B cell (primary cell): ENCODE measurements around the gene EXOC3L2. TPM values are rescaled to one million over a fixed set of nuclear protein-coding genes. Genes with fewer than 3 reads are reported as not detected.

ENCODE experiments used
- ATAC-seq: fragments of 200-7000 bp; cut with Tn5 transposase; one replicate; pipeline ENCODE4 v1.10.0; 2021; ENCODE audit warnings: low read depth, mild to moderate bottlenecking, moderate number of reproducible peaks, moderate library complexity
- CTCF ChIA-PET: fragments of 350-600 bp; sonication (Branson Sonifier 250); formaldehyde crosslinking; loops from one replicate; lab custom pipeline; 2021; ENCODE audit warnings: antibody characterized with exemption, inconsistent platforms; lab: Charles Lee
- POLR2A ChIA-PET: fragments of 350-600 bp; sonication (Branson Sonifier 250); formaldehyde crosslinking; loops from one replicate; lab custom pipeline; 2021; ENCODE audit warnings: antibody characterized with exemption; lab: Charles Lee
- DNase-seq: peaks from one replicate; pipeline ENCODE4 v3.0.0; 2013
- H2AFZ ChIP-seq: 2 replicates; pipeline ENCODE4 v1.6.1; 2012; ENCODE audit warnings: mild to moderate bottlenecking, low read depth, low read length; ENCODE audit not compliant: insufficient read depth, poor library complexity, severe bottlenecking
- H3K27ac ChIP-seq, 2 donors: 1 replicate in 1 of 2; 2 replicates in 1 of 2; pipeline ENCODE4 v1.5.1; 2012 to 2013; ENCODE audit warnings: low read length in 2 of 2, mild to moderate bottlenecking in 2 of 2, moderate library complexity in 1 of 2
- H3K27me3 ChIP-seq, 4 experiments: fragments of 200-600 bp in 1 of 4; sonication (generic) in 1 of 4; replicated peaks in 1 of 4; 1 replicate in 2 of 4; 2 replicates in 2 of 4; pipeline versions ENCODE4 v1.6.1 to v1.7.0; 2013 to 2016; ENCODE audit warnings: low read length in 3 of 4, mild to moderate bottlenecking in 2 of 4, mixed read lengths in 1 of 4, moderate library complexity in 1 of 4; ENCODE audit not compliant: insufficient read depth in 4 of 4, control insufficient read depth in 3 of 4; ENCODE audit errors: control extremely low read depth in 1 of 4
- H3K36me3 ChIP-seq, 2 experiments: replicated peaks in 1 of 2; 1 replicate in 1 of 2; 2 replicates in 1 of 2; pipeline versions ENCODE4 v1.6.1 to v1.7.1; 2013; ENCODE audit warnings: low read length in 1 of 2; ENCODE audit not compliant: insufficient read depth in 2 of 2, control insufficient read depth in 1 of 2; ENCODE audit errors: control extremely low read depth in 1 of 2, extremely low read depth in 1 of 2
- H3K4me1 ChIP-seq, 2 donors: fragments of 200-600 bp in 1 of 2; sonication (generic) in 1 of 2; 1 replicate in 1 of 2; 2 replicates in 1 of 2; pipeline versions ENCODE4 v1.5.1 to v1.6.1; 2013 to 2017; ENCODE audit warnings: low read length in 2 of 2; ENCODE audit not compliant: control insufficient read depth in 2 of 2, insufficient read depth in 2 of 2
- H3K4me2 ChIP-seq: replicated peaks from 2 replicates; pipeline ENCODE3; 2012; ENCODE audit warnings: mild to moderate bottlenecking, low read depth, low read length; ENCODE audit not compliant: poor library complexity, severe bottlenecking
- H3K4me3 ChIP-seq, 5 experiments: fragments of 200-600 bp in 1 of 5; sonication (generic) in 1 of 5; 1 replicate in 3 of 5; 2 replicates in 2 of 5; pipeline versions ENCODE4 v1.5.1 to v1.7.0; 2011 to 2016; ENCODE audit warnings: low read length in 4 of 5, mild to moderate bottlenecking in 4 of 5, low read depth in 2 of 5, control low read depth in 1 of 5, moderate library complexity in 1 of 5; ENCODE audit not compliant: insufficient read depth in 1 of 5; ENCODE audit errors: control extremely low read depth in 1 of 5, extremely low read depth in 1 of 5
- H3K79me2 ChIP-seq: fragments of 200-600 bp; sonication (generic); one replicate; pipeline ENCODE4 v1.6.0; 2016; ENCODE audit warnings: low read length; ENCODE audit not compliant: control insufficient read depth, insufficient read depth
- H3K9ac ChIP-seq: fragments of 200-600 bp; sonication (generic); 2 replicates; pipeline ENCODE4 v1.6.1; 2017; ENCODE audit warnings: mild to moderate bottlenecking, low read length, moderate library complexity
- H3K9me3 ChIP-seq, 3 donors: one replicate each; pipeline versions ENCODE4 v1.6.1 to v1.7.1; 2013; ENCODE audit warnings: low read length in 2 of 3; ENCODE audit not compliant: control insufficient read depth in 2 of 3, insufficient read depth in 1 of 3; ENCODE audit errors: control extremely low read depth in 1 of 3
- H4K20me1 ChIP-seq: 2 replicates; pipeline ENCODE4 v1.6.0; 2012; ENCODE audit warnings: mild to moderate bottlenecking, low read length; ENCODE audit not compliant: insufficient read depth, control insufficient read depth, poor library complexity, severe bottlenecking
- H3K27ac Mint-ChIP-seq: one replicate; pipeline ENCODE4 v1.8.0; 2021; ENCODE audit warnings: mixed read lengths
- H3K27me3 Mint-ChIP-seq: one replicate; pipeline ENCODE4 v1.8.0; 2021; ENCODE audit warnings: mixed read lengths
- H3K4me1 Mint-ChIP-seq: one replicate; pipeline ENCODE4 v1.8.0; 2021; ENCODE audit warnings: mixed read lengths
- H3K4me3 Mint-ChIP-seq: one replicate; pipeline ENCODE4 v1.8.0; 2021; ENCODE audit warnings: mixed read lengths
- H3K9me3 Mint-ChIP-seq: one replicate; pipeline ENCODE4 v1.8.0; 2022; ENCODE audit warnings: mixed read lengths; ENCODE audit not compliant: insufficient read depth
- EZH2 ChIP-seq: IDR thresholded peaks from 2 replicates; pipeline ENCODE4 v1.6.1; 2012; ENCODE audit warnings: borderline replicate concordance, low read depth, mild to moderate bottlenecking, moderate library complexity, low read length; ENCODE audit not compliant: insufficient read depth, poor library complexity, severe bottlenecking
- WGBS: methylation state at CpG from one replicate; pipeline ENCODE4 v1.1.5; 2013; ENCODE audit warnings: missing lambda C conversion rate; ENCODE audit not compliant: insufficient coverage; 5-methylcytosine and 5-hydroxymethylcytosine counted together
- intact Hi-C: fragments of 100-400 bp; cut with micrococcal nuclease; formaldehyde crosslinking; loops from one replicate; pipeline ENCODE4 v1.10.0; 2022
- polyA plus RNA-seq: library from polyadenylated mRNA; depleted of rRNA; stranded (reverse); fragments of >200 nt; gene quantifications from 2 replicates; pipeline ENCODE4 v1.2.3, GENCODE V29; 2012
- total RNA-seq, 2 donors: library from RNA; stranded (reverse); fragments of 120-200 nt in 1 of 2; gene quantifications; 1 replicate in 1 of 2; 2 replicates in 1 of 2; pipeline versions ENCODE4 v1.2.3 to v1.2.4, GENCODE V29; 2013 to 2022
- TF ChIP-seq, protein P1 (sequence below): fragments of 200-600 bp; IDR thresholded peaks from one replicate; pipeline ENCODE4 v1.8.0; 2022; ENCODE audit warnings: antibody characterized with exemption, mild to moderate bottlenecking

The EXOC3L2 gene
- total and polyA plus RNA-seq, 2 donors (not counting 1 experiment from before 2014, with no cell fraction given): not detected

DNA sequence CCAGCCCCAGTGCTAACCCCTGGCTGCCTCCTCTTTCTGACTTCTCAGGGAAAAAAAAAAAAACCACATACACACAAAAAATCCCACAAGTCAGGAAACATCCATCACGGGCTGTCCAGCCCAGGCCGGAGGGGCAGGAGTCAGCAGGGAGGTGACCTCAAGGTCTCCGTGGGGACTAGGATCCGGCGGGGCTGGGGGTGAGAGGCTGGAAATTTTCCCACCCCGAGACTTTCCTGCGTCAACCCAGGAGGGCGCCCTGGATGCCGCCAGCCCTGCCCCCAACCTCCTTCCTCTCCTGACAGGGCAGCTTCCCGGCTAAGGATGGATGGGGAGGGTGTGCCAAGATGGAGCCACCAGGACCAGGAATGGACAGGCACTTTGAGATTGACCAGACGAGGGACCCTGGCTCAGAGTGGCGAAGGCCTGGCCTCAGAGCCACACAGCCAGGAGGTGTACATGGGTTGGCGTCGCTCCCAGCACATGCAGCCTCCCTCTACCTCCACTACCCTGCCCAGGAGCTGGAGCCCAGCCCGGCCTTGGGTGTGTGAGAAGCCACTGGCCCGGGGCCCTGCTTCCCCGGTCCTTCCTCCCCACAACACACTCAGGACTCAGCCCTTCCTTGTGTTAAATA lies 33.3 kb downstream of the EXOC3L2 start:
- CTCF ChIA-PET: interaction anchor here (0.7 kb wide), 1 partner anchor 297 kb away, joined by 3 read pairs; no protein-coding TSS in a partner anchor

DNA sequence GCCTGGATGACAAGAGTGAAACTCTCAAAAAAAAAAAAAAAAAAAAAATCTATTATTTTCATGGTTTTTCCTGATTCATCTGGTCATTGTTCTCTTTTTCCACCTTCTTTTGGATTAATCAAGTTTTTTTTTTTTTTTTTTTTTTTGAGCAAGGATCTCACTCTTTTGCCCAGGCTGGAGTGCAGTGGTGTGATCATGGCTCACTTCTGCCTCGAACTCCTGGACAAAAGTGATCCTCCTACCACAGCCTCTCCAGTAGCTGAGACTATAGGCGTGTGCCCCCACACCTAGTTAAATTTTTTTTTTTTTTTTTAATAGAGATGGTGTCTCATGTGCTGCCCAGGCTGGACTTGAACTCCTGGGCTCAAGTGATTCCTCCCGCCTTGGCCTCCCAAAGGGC lies 38.9 kb downstream of the EXOC3L2 start:
- Histone ChIP-seq H3K4me3 (no peak overlapping the region), H3K9me3 (peaks cover 0 to 18% (median 0%) of the 10 kb centered on the region in 3 donors), H3K4me2 (no peak overlapping the region), H3K27me3 (peaks cover 0 to 4% (median under 1%) of the 10 kb centered on the region in 4 experiments), H2AFZ (no peak overlapping the region), H3K9ac (no peak overlapping the region), H3K27ac (no peak overlapping the region), H3K79me2 (no peaks in the 10 kb centered on the region), H3K4me1 (no peaks in the 10 kb centered on the region), H4K20me1 (no peaks in the 10 kb centered on the region), H3K36me3 (no peaks in the 10 kb centered on the region)
- ATAC-seq (no peak), DNase-seq (no peak)
- ChIA-PET CTCF (no interaction called here), POLR2A (no interaction called here)
- no CpG with 5 or more reads among the region's 3 CpGs for WGBS
- Mint-ChIP-seq H3K27ac (no peak overlapping the region), H3K4me1 (no peaks in the 10 kb centered on the region), H3K9me3 (no peaks in the 10 kb centered on the region), H3K27me3 (peaks cover 6% of the 10 kb centered on the region), H3K4me3 (no peak overlapping the region)
- TF ChIP-seq, protein P1, sequence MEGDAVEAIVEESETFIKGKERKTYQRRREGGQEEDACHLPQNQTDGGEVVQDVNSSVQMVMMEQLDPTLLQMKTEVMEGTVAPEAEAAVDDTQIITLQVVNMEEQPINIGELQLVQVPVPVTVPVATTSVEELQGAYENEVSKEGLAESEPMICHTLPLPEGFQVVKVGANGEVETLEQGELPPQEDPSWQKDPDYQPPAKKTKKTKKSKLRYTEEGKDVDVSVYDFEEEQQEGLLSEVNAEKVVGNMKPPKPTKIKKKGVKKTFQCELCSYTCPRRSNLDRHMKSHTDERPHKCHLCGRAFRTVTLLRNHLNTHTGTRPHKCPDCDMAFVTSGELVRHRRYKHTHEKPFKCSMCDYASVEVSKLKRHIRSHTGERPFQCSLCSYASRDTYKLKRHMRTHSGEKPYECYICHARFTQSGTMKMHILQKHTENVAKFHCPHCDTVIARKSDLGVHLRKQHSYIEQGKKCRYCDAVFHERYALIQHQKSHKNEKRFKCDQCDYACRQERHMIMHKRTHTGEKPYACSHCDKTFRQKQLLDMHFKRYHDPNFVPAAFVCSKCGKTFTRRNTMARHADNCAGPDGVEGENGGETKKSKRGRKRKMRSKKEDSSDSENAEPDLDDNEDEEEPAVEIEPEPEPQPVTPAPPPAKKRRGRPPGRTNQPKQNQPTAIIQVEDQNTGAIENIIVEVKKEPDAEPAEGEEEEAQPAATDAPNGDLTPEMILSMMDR: no peak
- TF ChIP-seq EZH2: no peak
- intact Hi-C loops: loop anchor here (10.0 kb wide), 1 partner anchor 382 kb away; no protein-coding TSS in a partner anchor

More for the DNA sequence above, 33.3 kb downstream of the EXOC3L2 start:
- 23% methylated on average over 8 of the region's 17 CpGs for WGBS
- POLR2A ChIA-PET: no interaction called here
- peaks cover 38% of the 10 kb centered on the region for H3K27me3 Mint-ChIP-seq
- no peaks in the 10 kb centered on the region for H3K4me1 ChIP-seq
- intact Hi-C loops: no loop called here
- DNase-seq (no peak), ATAC-seq (no peak)
- no peak for TF ChIP-seq EZH2
- TF ChIP-seq, protein P1: no peak
- H3K4me1 Mint-ChIP-seq: peaks cover 3% of the 10 kb centered on the region
- H3K4me2 ChIP-seq: no peak overlapping the region
- no peak overlapping the region for H2AFZ ChIP-seq
- no peaks in the 10 kb centered on the region for H3K36me3 ChIP-seq
- no peak overlapping the region for H3K4me3 Mint-ChIP-seq
- H3K27me3 ChIP-seq: peaks cover 0 to 21% (median 5%) of the 10 kb centered on the region in 4 experiments
- H4K20me1 ChIP-seq: no peaks in the 10 kb centered on the region
- no peak overlapping the region for H3K27ac ChIP-seq
- no peak overlapping the region for H3K27ac Mint-ChIP-seq
- H3K4me3 ChIP-seq: no peak overlapping the region
- H3K9me3 Mint-ChIP-seq: no peaks in the 10 kb centered on the region
- no peak overlapping the region for H3K9ac ChIP-seq
- no peaks in the 10 kb centered on the region for H3K79me2 ChIP-seq
- no peaks in the 10 kb centered on the region for H3K9me3 ChIP-seq
